Measurements from ENCODE around the gene TRIB2.

DNA sequence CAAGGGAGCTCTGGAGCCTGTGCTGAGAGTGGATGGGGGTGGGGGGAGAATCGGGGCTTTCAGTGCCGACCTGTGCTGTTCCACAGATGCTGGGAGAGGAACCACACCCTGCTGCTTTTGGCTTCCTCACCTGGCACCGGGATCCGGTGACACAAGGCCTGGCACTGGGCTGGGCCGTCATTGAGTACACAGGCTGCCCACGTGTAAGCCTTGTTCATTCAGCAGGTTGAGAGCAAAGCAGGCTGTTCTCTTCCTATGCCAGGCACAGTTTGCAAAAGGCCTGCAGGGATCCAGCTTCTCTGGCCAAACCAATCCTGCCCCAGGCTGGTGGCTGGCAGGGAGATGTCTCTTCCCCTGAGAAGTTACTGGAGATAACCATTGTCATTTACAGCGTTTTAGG is 17.1 kb downstream of the TRIB2 start:
- TF ChIP-seq POLR2AphosphoS5 (IDR thresholded peaks at IDR 0.05; ENCODE audit: low read depth, low read length) (no peak), TAF1 (IDR thresholded peaks at IDR 0.05; ENCODE audit: borderline replicate concordance, low read depth, low read length) (no peak)

Data from GM12892 (cell line).